Neuronal stem cell (in vitro differentiated cells): Measurements from ENCODE around the gene PAPPA.

Source experiments
- DNase-seq: peaks from one replicate; pipeline ENCODE4 v3.0.0-alpha.2; 2013; ENCODE audit warnings: low spot score
- H2AFZ ChIP-seq: one replicate; pipeline ENCODE4 v1.6.1; 2013; ENCODE audit warnings: mild to moderate bottlenecking, low read length, inconsistent platforms
- H2AK5ac ChIP-seq: 2 replicates; pipeline ENCODE4 v1.6.1; 2013; ENCODE audit warnings: low read depth, mild to moderate bottlenecking, inconsistent platforms, low read length, moderate library complexity, mixed read lengths
- H2BK120ac ChIP-seq: 2 replicates; pipeline ENCODE4 v1.6.1; 2013; ENCODE audit warnings: low read depth, mild to moderate bottlenecking, inconsistent platforms, low read length, moderate library complexity, mixed read lengths
- H2BK12ac ChIP-seq: one replicate; pipeline ENCODE4 v1.6.1; 2013; ENCODE audit warnings: low read length, inconsistent platforms
- H2BK15ac ChIP-seq: 2 replicates; pipeline ENCODE4 v1.6.1; 2013; ENCODE audit warnings: mild to moderate bottlenecking, low read length, inconsistent platforms, mixed read lengths
- H2BK5ac ChIP-seq: one replicate; pipeline ENCODE4 v1.6.1; 2013; ENCODE audit warnings: inconsistent platforms, mild to moderate bottlenecking, low read length, moderate library complexity
- H3K14ac ChIP-seq: one replicate; pipeline ENCODE4 v1.6.1; 2013; ENCODE audit warnings: low read length, inconsistent platforms
- H3K18ac ChIP-seq: 2 replicates; pipeline ENCODE4 v1.6.1; 2013; ENCODE audit warnings: low read length, inconsistent platforms
- H3K23ac ChIP-seq: 2 replicates; pipeline ENCODE4 v1.6.1; 2013; ENCODE audit warnings: low read depth, mild to moderate bottlenecking, mixed read lengths, low read length, inconsistent platforms; ENCODE audit not compliant: poor library complexity
- H3K27ac ChIP-seq: replicated peaks from 3 replicates; pipeline ENCODE4 v1.5.1; 2013; ENCODE audit warnings: low read length, inconsistent platforms
- H3K27me3 ChIP-seq, 3 experiments: 2 replicates each; pipeline ENCODE4 v1.6.1; 2013; ENCODE audit warnings: low read length in 3 of 3, mild to moderate bottlenecking in 2 of 3, inconsistent platforms in 1 of 3, low read depth in 1 of 3, mixed read lengths in 1 of 3, moderate library complexity in 1 of 3; ENCODE audit not compliant: control insufficient read depth in 3 of 3, insufficient read depth in 3 of 3
- H3K36me3 ChIP-seq, 2 donors: replicated peaks in 1 of 2; 2 replicates each; pipeline ENCODE4 v1.6.1; 2013; ENCODE audit warnings: low read length in 2 of 2; ENCODE audit not compliant: control insufficient read depth in 2 of 2, insufficient read depth in 2 of 2
- H3K4ac ChIP-seq: 2 replicates; pipeline ENCODE4 v1.6.1; 2013; ENCODE audit warnings: inconsistent platforms, mild to moderate bottlenecking, low read length, moderate library complexity
- H3K4me1 ChIP-seq, 2 donors: 1 replicate in 1 of 2; 2 replicates in 1 of 2; pipeline ENCODE4 v1.6.1; 2013; ENCODE audit warnings: low read length in 2 of 2, low read depth in 1 of 2; ENCODE audit not compliant: control insufficient read depth in 2 of 2, insufficient read depth in 1 of 2
- H3K4me2 ChIP-seq: one replicate; pipeline ENCODE4 v1.6.1; 2013; ENCODE audit warnings: mild to moderate bottlenecking, low read length, inconsistent platforms; ENCODE audit not compliant: insufficient read depth, poor library complexity, severe bottlenecking
- H3K4me3 ChIP-seq, 2 donors: 2 replicates each; pipeline ENCODE4 v1.5.1; 2013; ENCODE audit warnings: low read length in 2 of 2, mild to moderate bottlenecking in 2 of 2, inconsistent platforms in 1 of 2, moderate library complexity in 1 of 2
- H3K79me1 ChIP-seq: one replicate; pipeline ENCODE4 v1.6.1; 2013; ENCODE audit warnings: low read depth, mild to moderate bottlenecking, inconsistent platforms, low read length, moderate library complexity
- H3K9ac ChIP-seq: one replicate; pipeline ENCODE4 v1.6.1; 2013; ENCODE audit warnings: mild to moderate bottlenecking, low read depth, low read length, inconsistent platforms; ENCODE audit not compliant: poor library complexity
- H3K9me3 ChIP-seq, 2 donors: replicated peaks in 1 of 2; 2 replicates each; pipeline versions ENCODE3 to v1.6.1; 2013; ENCODE audit warnings: low read length in 2 of 2, mild to moderate bottlenecking in 2 of 2, inconsistent platforms in 1 of 2, low read depth in 1 of 2, mixed read lengths in 1 of 2, moderate library complexity in 1 of 2; ENCODE audit not compliant: control insufficient read depth in 2 of 2, insufficient read depth in 1 of 2
- H4K8ac ChIP-seq: one replicate; pipeline ENCODE4 v1.6.1; 2013; ENCODE audit warnings: low read depth, mild to moderate bottlenecking, inconsistent platforms, low read length, moderate library complexity
- H4K91ac ChIP-seq: one replicate; pipeline ENCODE4 v1.6.1; 2013; ENCODE audit warnings: low read length, low read depth, mild to moderate bottlenecking, inconsistent platforms; ENCODE audit not compliant: poor library complexity
- WGBS, 2 donors: extraction: QIAGEN DNeasy Blood & Tissue Kit; methylation state at CpG; one replicate each; pipeline ENCODE4 v1.1.7; 2013; ENCODE audit warnings: missing lambda C conversion rate in 2 of 2, mixed read lengths in 1 of 2; ENCODE audit not compliant: insufficient read length in 2 of 2, insufficient replicate concordance in 1 of 2; ENCODE audit errors: extremely low coverage in 2 of 2; 5-methylcytosine and 5-hydroxymethylcytosine counted together

The PAPPA gene

GRCh38 chr9:116232424-116233159 is 79.0 kb downstream of the PAPPA start:
- H2BK12ac ChIP-seq, result no peak overlapping the region
- no peaks in the 10 kb centered on the region for H3K9me3 ChIP-seq
- H3K18ac ChIP-seq, result no peak overlapping the region
- peaks cover 0 to 5% of the 10 kb centered on the region in 2 donors for H3K4me1 ChIP-seq
- H2BK5ac ChIP-seq, result no peak overlapping the region
- no CpG with 5 or more reads among the region's 5 CpGs for WGBS, 2 donors
- no peak overlapping the region for H3K23ac ChIP-seq
- H3K27ac ChIP-seq, result no peak overlapping the region
- no peak overlapping the region for H4K91ac ChIP-seq
- no peak overlapping the region for H3K14ac ChIP-seq
- H3K4me2 ChIP-seq, result no peak overlapping the region
- H2BK120ac ChIP-seq, result no peak overlapping the region
- no peak overlapping the region for H4K8ac ChIP-seq
- H3K9ac ChIP-seq, result no peak overlapping the region
- no peaks in the 10 kb centered on the region for H3K27me3 ChIP-seq
- H3K79me1 ChIP-seq, result no peaks in the 10 kb centered on the region
- H3K4ac ChIP-seq, result no peak overlapping the region
- no peak overlapping the region for H3K4me3 ChIP-seq
- H3K36me3 ChIP-seq, result peaks cover 0 to 86% of the 10 kb centered on the region in 2 donors
- H2BK15ac ChIP-seq, result no peak overlapping the region
- H2AFZ ChIP-seq, result no peak overlapping the region
- no peak overlapping the region for H2AK5ac ChIP-seq
- no peak for DNase-seq

- Histone ChIP-seq H3K27ac (no peak overlapping the region), H3K14ac (no peak overlapping the region), H2BK12ac (no peak overlapping the region), H3K4me2 (no peak overlapping the region), H3K4ac (no peak overlapping the region), H3K4me1 (peaks cover 0 to 4% of the 10 kb centered on the region in 2 donors), H3K18ac (no peak overlapping the region), H3K9ac (no peak overlapping the region), H4K91ac (no peak overlapping the region), H2BK5ac (no peak overlapping the region), H3K36me3 (peaks cover 0 to 84% of the 10 kb centered on the region in 2 donors), H2BK120ac (no peak overlapping the region), H2BK15ac (no peak overlapping the region), H2AFZ (no peak overlapping the region), H4K8ac (no peak overlapping the region), H3K79me1 (no peaks in the 10 kb centered on the region), H3K23ac (no peak overlapping the region), H3K4me3 (no peak overlapping the region), H2AK5ac (no peak overlapping the region), H3K27me3 (no peaks in the 10 kb centered on the region), H3K9me3 (no peaks in the 10 kb centered on the region)
- no CpG with 5 or more reads among the region's 3 CpGs for WGBS, 2 donors
- no peak for DNase-seq
These were observed 79.6 kb downstream of the PAPPA start for GRCh38 chr9:116233160-116233530.

GRCh38 chr9:116234081-116234480 is 80.5 kb downstream of the PAPPA start:
- Histone ChIP-seq H2BK12ac (no peak overlapping the region), H3K36me3 (peaks cover 0 to 84% of the 10 kb centered on the region in 2 donors), H2BK5ac (no peak overlapping the region), H3K4me3 (no peak overlapping the region), H3K9ac (no peak overlapping the region), H3K4me2 (no peak overlapping the region), H2BK120ac (no peak overlapping the region), H3K4me1 (peaks cover 0 to 3% of the 10 kb centered on the region in 2 donors), H2AFZ (no peak overlapping the region), H4K91ac (no peak overlapping the region), H3K23ac (no peak overlapping the region), H2AK5ac (no peak overlapping the region), H4K8ac (no peak overlapping the region), H3K9me3 (no peaks in the 10 kb centered on the region), H3K79me1 (no peaks in the 10 kb centered on the region), H2BK15ac (no peak overlapping the region), H3K27me3 (no peaks in the 10 kb centered on the region), H3K14ac (no peak overlapping the region), H3K4ac (no peak overlapping the region), H3K27ac (no peak overlapping the region), H3K18ac (no peak overlapping the region)
- no CpG with 5 or more reads among the region's 4 CpGs for whole genome bisulfite sequencing, 2 donors
- DNase-seq, result no peak

GRCh38 chr9:116236979-116237378 is 83.4 kb downstream of the PAPPA start:
- Histone ChIP-seq H2BK12ac (no peak overlapping the region), H4K8ac (no peak overlapping the region), H2AK5ac (no peak overlapping the region), H2AFZ (no peak overlapping the region), H3K14ac (no peak overlapping the region), H2BK5ac (no peak overlapping the region), H3K9ac (no peak overlapping the region), H3K27ac (no peak overlapping the region), H3K4ac (no peak overlapping the region), H3K4me2 (no peak overlapping the region), H2BK15ac (no peak overlapping the region), H3K4me1 (peaks cover 0 to 3% of the 10 kb centered on the region in 2 donors), H3K36me3 (peaks cover 0 to 85% of the 10 kb centered on the region in 2 donors), H3K23ac (no peak overlapping the region), H3K79me1 (no peaks in the 10 kb centered on the region), H3K4me3 (no peak overlapping the region), H3K27me3 (no peaks in the 10 kb centered on the region), H3K18ac (no peak overlapping the region), H3K9me3 (no peaks in the 10 kb centered on the region), H2BK120ac (no peak overlapping the region), H4K91ac (no peak overlapping the region)
- DNase-seq, result no peak
